GM21381 (cell line): Measurements from ENCODE around the gene GRID1.
A peak's percentile ranks its signal among the peaks of the same experiment; 100 is the strongest.
"Not testable (repeated sequence)": the region's sequence is repeated elsewhere in the genome, so short reads cannot be mapped to it uniquely, and the experiment has no call there.

Experiments
- ATAC-seq: cut with Tn5 transposase; IDR thresholded peaks from one replicate; pipeline ENCODE4 v1.9.1; 2021; ENCODE audit warnings: mild to moderate bottlenecking, moderate library complexity; ENCODE audit not compliant: unreplicated experiment

Gene GRID1

DNA sequence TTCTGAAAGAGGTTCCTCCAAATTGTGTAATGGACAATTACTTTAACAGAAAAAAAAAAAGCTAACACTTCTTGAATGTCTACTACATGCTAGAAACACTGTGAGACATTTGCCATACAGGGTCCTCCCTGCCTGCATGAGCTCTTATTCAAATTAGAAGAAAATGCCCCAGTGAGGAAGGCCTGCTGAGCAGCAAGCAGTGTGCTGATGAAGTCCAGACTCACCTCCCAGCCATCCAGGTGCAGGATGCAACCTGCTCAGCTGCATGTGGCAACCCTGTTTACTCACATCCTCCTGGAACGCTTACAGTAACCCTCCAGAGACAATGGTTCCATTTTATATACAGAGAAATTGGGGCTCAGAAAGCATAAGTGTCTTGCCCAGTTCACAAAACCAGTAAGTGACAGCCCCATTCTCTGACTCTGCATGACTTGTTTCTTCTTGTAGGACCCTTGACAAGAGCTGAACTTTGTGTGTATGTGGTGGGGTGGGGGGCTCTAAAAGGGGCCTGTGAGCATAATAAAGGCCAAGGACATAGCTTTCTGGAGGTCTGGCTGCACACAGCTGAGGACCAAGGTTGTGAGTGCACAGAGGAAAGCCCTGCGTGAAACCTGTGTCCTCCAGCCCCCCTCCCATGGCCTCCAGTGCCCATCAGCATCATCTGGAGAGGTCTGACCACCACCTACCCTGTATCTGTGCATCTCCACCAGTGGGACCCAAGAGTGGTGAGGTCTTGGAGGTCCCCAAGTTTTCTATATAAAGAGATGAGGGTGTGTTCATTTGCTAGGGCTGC is 387.8 kb downstream of the GRID1 start:
- no peak for ATAC-seq

DNA sequence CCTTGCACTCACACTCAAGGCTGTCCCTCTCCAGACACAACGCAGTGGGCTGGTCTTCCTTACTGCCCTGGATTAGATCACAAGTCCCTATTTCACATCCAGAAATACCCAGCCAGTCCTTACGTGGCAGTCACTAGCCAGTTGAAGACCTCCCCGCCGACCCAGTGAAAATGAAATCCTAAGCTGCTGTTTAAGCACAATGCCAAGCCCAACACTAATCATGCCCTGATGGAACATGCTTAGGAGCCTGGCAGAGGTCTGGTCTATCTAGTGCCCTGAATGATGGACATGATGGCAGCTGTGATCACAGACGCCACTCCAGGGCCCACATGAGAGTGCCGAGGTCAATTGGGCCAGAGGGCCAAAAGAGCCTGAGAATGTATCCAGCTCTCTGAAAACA is 389.0 kb downstream of the GRID1 start:
- ATAC-seq, result no peak

DNA sequence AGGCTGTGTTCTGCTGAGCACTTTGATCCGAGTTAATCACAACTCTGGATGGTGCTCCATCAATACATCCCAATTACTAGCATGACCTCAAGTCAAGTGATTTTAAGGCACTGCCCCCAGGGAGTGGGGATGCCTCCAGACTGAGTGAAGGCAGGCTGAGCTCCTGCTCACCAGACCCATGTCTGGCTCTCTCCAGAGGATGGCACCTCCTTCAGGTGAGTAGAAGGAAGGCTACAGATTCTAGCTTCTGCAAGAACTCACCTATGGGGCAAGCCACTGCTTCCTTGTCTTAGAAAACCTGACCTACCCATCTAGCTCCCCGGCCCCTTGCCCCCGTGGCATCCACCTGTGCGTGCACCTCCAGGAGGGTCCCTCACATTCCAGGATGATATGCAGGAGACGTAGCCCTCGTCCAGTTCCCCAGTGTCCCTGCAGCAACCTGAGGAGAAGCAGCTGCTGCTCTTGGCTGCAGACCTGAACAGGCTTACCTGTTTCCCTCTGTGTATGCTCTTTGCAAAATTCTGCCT is 390.3 kb downstream of the GRID1 start:
- ATAC-seq, result no peak

GRCh38 chr10:85971494-85971893 is 395.1 kb downstream of the GRID1 start:
- no peak for ATAC-seq

GRCh38 chr10:85967594-85967993 is 399.0 kb downstream of the GRID1 start:
- no peak for ATAC-seq

DNA sequence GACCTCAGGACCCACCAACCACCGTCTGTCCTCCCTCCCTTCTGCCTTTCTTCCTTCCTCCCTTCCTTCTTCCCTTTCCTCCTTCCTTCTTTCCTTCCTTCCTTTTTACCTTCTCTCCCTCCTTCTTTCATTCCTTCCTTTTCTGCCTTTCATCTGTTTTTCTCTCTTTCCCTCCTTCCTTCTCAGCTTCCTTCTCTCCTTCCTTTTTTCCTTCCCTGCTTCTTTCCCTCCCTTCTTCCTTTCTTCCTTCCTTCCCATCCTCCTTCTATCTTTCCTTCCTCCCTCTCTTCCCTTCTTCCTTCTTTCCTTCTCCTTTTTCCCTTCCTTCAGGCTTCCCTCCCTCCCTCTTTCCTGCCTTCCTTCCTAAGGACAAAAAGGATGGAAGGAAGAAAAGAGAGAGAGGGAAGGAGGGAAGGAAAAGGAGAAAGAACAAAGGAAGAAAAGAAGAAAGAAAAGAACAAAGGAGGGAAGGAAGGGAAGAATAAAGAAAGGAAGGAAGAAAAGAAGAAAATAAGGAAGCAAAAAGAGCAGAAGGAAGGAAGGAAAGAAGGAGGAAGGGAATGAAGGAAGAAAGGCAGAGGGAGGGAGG is 405.0 kb downstream of the GRID1 start:
- ATAC-seq, result no peak

DNA sequence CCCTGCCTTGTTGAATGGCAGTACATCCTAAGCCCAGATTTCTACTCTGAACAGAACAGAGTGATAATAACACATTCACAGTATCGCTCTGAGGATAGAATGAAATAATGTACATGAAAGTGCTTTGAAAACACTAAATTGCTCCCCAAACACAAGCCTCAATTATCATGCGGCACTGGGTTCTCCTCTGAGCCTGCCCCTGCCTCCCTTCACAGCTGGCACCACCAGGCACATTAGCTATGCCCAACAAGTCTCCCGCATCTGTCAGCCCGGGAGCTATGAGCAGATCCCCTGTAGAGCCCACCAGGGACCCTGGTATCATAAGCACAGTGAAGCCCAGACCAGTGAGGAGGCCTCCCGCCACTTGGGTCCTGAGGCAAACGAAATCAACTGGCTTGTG is 405.5 kb downstream of the GRID1 start:
- no peak for ATAC-seq

GRCh38 chr10:85959239-85959638 is 407.4 kb downstream of the GRID1 start:
- no peak for ATAC-seq

DNA sequence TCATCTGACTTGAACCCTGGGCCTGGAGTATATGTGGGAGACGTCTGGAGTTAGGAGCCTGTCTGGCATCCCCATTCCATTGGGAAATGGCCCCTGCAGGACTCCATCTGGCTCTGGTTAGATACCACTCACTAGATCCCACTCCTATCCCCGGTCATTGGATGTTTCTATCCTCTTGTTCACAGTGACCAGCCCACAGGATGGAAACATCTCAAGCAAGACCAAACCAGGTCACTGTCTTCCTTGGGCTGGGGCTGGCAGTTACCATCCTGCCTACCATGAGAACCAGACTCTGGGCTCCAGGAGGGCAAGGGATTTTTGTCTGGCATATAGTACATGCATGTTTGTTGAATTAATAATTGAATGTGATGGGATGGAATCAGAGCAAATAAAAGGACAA is 415.7 kb downstream of the GRID1 start:
- no peak for ATAC-seq

GRCh38 chr10:85946713-85947326 is 419.8 kb downstream of the GRID1 start:
- ATAC-seq, result peak; percentile 84

GRCh38 chr10:85936161-85936560 is 430.4 kb downstream of the GRID1 start:
- no peak for ATAC-seq

- ATAC-seq, result no peak
Observed at GRCh38 chr10:85934586-85934985, 432.0 kb downstream of the GRID1 start.

DNA sequence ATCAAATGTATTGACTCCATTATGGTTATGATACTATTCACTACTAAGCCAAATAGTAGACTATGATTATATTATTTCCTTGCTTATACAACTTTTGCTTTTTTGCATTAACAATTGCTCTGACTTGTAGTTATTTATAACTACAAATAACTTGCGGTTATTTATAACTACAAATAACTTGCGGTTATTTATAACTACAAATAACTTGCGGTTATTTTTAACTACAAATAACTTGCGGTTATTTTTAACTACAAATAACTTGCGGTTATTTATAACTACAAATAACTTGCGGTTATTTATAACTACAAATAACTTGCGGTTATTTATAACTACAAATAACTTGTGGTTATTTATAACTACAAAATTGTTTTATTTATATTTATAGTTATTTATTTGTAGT is 436.6 kb downstream of the GRID1 start:
- ATAC-seq, result not testable (repeated sequence)

DNA sequence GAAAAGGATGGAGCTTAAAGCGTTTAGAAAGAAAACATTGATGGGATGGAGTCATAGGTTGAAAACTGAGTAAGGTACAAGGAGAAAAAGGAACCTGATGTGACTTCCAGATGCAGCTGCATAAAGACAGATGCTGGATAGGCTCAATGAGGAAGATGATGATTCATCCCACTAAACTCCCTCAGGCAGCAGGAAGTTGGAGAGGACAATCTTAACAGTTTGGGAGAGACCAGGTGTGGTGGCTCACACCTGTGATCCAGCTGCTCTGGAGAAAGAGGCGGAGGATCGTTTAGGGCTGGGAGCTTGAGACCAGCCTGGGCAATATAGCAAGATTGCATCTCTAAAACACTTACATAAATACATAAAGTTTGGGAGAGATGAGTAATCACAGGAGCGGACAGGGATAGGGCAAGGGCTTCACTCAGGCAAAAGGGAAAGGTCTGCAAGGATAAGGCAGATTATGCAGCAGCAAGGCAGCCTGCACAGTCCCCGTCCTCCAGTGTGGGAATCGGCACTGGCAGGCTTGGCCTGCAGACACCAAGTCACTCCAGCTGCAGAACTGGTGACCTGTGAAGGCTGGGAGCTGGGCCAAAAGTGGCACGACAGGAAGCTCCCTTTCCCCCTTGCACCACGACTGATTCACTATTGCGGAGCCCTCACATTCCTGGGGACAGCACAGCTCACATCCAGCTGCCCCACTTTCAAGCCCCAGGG is 438.5 kb downstream of the GRID1 start:
- no peak for ATAC-seq

DNA sequence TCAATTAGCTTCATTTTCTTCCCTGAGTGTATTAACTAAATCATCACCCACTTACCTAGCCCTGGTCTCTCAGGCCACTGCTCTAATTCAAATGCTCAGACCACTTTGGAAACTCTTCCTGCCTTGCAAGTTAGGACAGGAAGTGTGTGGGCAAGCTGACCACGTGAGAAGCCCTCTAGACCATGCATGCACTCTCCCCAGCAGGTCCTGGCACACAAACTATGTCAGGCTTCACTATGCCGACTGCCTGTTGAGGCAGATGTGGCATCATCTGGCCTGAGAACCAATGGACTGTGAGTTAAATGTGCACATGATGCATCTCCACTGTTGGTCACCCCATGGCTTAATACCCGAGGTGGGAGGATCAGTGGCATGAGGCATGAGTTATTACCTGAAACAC is 439.6 kb downstream of the GRID1 start:
- ATAC-seq, result peak; percentile 70

DNA sequence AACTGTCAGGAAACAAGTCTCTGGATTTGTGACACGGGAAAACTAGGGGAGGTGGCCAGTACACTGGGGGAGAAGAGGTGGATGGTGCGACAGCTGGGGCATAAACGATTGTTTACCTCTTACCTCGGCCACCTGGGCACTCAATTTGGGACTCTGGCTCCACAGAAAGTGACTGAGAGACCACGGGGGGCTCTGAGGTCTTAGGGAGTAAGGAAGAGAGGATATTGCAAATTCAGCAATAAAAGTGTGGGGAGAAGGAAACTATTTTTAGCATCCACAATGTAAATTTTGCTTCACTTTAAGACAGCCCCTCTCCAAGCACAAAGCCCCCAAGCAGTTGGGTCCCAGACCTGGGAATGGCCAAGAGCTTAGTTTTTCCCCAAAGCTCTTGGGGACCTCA is 440.5 kb downstream of the GRID1 start:
- no peak for ATAC-seq

- no peak for ATAC-seq
Observed at GRCh38 chr10:85925201-85925750, 441.3 kb downstream of the GRID1 start.

DNA sequence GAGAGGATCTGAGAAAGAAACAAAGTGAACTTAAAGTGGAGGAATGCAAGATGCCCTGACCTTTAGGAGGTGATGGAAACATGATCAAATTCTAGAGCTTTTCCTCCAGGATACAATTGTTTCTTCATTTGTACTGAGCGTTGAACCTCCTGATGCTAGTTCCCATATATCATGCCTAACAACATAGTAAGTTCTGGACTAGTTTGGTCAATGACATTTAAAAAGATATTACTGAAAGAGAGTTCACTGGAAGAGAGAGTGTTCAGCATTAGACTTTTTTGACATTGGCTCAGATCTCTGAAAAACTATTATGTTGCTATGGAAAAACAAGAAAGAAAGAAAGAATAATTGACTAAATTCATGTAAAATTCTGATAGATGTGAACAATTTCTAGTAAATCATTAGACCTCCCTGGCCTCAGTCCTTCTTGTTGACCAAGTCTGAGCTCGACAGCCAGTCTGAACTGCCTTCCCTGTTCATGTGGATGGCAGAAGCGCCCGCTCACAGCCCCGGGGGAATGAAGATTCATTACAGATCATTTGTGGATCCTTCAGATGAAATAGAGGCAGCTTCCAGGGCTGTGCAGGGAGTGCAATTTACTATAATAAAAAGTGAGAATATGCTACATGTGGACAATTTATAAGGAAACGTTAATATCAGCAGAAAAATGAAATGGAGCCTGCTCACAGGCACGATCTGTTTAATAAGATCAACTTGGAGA is 442.1 kb downstream of the GRID1 start:
- ATAC-seq, result no peak

- no peak for ATAC-seq
Observed at GRCh38 chr10:85922356-85923129, 444.1 kb downstream of the GRID1 start.

DNA sequence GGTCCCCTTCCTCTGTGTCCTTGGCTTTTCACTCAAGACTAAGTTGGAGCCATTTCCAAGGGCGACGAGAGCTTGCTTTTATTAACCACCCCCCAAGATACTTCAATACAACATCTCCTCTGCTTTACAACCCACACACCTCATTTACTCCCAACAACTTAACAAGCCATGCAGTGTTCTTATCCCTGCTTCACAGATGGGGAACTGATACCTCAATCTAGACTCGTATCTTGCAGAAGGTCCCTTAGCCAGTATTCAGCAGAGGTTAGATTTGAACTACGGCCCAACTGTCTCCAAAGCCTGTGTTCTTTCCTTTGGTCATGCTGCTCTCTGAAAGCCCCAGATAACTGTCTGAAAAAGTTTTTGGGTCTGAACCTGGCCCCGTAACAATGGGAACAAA is 444.8 kb downstream of the GRID1 start:
- ATAC-seq, result no peak
